Left ventricle myocardium superior (tissue), 1 donor: ENCODE measurements around the gene PRIM2. TPM values are rescaled to one million over a fixed set of nuclear protein-coding genes. Genes with fewer than 3 reads are reported as not detected.
"Not testable (repeated sequence)": the region's sequence is repeated elsewhere in the genome, so short reads cannot be mapped to it uniquely, and the experiment has no call there.

ENCODE experiments used
- ATAC-seq: fragments of 200-7000 bp; cut with Tn5 transposase; one replicate; pipeline ENCODE4 v1.9.1; 2020; ENCODE audit warnings: mild to moderate bottlenecking, moderate library complexity
- DNase-seq: peaks from one replicate; pipeline ENCODE4 v3.0.0-alpha.2; 2020
- intact Hi-C: fragments of 100-400 bp; cut with micrococcal nuclease; formaldehyde crosslinking; loops from one replicate; pipeline ENCODE4 v1.11.0; 2022
- total RNA-seq: library from RNA; stranded (reverse); fragmentation: NEBNext Ultra II Directional; extraction: Animal tissue kit (Norgen Biotek cat#: 25700); gene quantifications from one replicate; pipeline ENCODE4 v1.2.1, GENCODE V29; 2021
- donor health status: DM: no; HTN: yes; CAD: no; lungs with severe emphysema.

PRIM2 gene
- total RNA-seq, 1 donor from 2014 or later: 4.2 TPM

DNA sequence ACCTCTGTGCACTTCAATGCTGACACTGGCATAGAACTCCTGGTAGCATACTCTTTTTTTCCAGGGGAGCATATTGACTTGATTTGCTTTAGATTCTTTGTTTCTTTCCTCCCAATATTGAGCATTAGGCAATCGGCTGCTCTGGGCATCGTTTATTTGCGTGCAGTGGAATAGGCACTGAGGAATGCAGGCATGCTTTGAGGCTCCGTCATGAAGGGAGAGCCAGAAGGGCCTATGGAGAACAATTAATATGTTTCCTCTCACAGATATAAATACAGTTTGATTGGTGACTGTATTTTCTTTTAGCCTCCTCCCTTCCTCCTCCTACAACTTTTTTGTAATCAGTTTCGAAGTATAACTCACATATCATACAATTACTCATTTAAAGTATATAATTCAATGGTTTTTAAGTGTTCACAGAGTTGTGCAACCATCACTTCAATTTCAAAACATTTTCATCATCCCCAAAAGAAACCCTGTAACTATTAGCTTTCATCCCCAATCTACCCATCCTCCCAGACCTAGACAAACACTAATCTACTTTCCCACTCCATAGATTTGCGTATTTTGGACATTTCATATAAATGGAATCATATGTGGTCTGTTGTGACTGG lies 157.5 kb downstream of the PRIM2 start:
- ATAC-seq, DNase-seq, intact Hi-C loops: not testable (repeated sequence)

DNA sequence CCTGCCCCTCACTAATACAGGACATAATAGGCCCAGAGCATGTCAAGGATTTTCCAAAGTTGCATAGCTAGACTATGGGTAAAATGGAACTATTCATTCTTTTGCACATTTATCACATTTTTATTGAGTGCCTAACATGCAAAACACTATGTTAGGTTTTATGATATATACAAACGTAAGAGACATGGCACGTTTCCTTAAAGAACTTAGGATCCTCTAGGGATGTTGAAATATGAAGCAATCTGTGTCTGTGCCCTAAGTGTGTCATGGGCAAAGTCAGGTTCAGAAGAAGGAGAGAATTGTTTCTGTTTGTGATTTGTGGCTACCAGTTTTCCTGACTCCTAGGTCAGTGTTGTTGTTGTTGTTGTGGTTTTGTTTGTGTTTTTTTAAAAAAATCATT lies 158.2 kb downstream of the PRIM2 start:
- intact Hi-C loops, DNase-seq, ATAC-seq: not testable (repeated sequence)

DNA sequence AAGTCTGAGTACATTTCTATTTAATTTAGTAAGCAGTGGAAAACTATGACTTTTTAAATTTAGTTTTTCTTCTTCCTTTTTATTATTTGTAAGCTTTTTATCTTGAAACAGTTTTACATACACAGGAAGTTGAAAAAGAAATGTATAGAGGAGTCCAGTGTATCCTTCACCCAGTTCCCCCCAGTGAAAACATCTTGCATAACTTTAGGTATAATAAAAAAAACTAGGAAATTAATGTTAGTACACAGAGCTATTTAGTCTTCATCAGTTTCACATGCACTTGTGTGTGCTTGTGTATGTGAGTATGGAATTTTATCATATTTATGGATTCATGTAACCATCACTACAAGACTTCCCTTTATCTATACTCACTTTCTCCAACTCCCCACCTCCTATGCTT lies 162.8 kb downstream of the PRIM2 start:
- intact Hi-C loops, ATAC-seq, DNase-seq: not testable (repeated sequence)

DNA sequence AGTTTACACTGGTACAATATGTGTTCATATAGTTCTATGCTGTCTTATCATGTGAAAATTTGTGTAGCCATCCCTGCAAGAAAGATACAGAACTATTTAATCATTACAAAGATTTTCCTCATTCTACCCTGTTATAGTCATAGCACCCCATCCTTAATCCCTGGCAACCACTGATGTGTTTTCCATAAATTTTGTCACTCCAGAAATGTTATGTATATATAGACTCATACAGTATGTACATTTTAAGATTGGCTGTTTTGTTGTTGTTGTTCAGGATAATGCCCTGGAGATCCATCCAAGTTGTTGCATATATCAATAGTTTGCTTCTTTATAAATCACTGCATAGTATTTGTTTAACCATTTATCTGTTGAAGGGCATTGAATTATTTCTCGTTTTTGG lies 163.7 kb downstream of the PRIM2 start:
- DNase-seq, intact Hi-C loops, ATAC-seq: not testable (repeated sequence)

DNA sequence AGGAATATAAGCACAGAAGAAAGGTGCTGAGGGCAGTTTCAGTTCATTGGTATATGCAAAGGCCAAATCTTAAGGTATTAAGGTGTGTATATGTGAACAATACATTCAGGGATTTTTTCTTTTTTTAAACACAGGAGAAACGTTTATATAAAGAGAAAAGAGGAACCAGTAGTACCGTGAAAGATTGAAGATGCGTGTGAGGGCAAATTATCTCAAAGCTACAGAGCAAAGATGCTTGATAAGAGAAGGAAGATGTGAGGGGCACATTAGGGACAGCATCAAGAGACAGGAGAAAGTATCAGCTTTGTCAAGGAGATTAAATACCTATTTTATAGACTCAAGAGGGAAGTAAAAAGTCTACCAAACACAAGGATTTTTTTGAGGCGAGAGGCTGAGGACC lies 165.0 kb downstream of the PRIM2 start:
- intact Hi-C loops, ATAC-seq, DNase-seq: not testable (repeated sequence)

DNA sequence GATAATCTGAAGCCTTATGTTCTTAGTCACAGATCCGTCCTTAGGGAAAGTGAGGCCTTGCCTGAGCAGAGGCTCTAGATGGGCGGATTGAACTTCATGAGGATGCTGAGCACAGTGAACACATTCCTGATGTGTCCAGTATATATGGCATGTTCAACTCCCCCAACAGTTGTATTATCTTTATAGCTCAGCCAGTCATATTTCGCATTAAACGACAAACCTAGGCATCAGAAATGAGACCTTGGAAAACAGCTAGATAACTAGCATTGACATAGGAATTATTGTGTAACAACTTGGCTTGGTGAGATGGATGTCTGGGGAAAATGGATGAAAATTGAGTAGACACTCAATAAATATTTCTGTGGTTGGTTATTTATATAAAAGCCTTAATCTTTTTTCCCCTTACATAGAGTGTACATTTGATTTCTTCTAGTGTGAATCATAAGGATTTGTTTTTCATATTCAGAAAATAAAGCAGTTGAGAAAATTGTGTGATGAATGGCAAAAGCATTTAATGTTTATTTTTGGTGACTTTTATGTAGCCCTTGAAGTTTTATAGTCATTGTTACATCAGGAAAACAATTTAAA lies 169.2 kb downstream of the PRIM2 start:
- ATAC-seq, intact Hi-C loops, DNase-seq: not testable (repeated sequence)

DNA sequence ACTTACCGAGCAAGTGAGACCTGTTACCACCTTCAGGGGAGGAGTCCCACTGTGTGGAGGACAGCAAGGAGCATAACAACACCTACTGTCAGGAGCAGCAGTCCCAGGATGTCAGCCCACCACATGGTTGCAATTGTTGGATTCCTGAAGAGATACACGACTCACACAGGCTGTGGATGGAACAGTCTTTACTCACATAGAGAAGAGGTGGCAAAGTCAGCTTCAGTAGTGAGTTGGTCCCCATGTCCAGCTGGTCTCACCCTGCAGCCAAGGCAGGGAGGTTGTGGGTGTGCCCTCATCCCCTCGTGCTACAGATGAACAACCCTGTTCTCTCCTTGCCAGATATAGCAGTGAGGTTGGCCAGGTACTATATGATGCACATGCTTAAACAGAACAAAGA lies 171.1 kb downstream of the PRIM2 start:
- ATAC-seq, intact Hi-C loops: not testable (repeated sequence)

DNA sequence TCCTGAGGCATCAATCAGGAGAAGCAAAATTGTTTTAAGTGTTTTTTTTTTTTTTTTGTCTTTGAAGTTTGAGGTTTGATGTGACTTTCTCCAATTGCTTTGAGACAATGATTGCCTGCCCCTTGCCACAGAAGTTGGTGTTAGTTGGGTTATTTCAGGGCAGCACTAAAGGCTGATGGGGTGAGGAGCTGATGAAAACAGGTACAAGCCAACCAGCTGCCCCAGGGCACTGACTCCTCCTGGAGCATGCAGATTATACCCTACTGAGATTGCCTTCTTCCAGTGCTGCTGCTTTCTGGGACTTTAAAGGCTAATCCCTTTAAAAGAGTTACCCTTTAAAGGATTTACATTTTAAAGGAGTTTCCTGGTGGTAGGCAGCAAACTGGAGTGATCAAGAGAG lies 172.5 kb downstream of the PRIM2 start:
- ATAC-seq, intact Hi-C loops, DNase-seq: not testable (repeated sequence)

More for the DNA sequence above, 171.1 kb downstream of the PRIM2 start:
- DNase-seq: not testable (repeated sequence)

DNA sequence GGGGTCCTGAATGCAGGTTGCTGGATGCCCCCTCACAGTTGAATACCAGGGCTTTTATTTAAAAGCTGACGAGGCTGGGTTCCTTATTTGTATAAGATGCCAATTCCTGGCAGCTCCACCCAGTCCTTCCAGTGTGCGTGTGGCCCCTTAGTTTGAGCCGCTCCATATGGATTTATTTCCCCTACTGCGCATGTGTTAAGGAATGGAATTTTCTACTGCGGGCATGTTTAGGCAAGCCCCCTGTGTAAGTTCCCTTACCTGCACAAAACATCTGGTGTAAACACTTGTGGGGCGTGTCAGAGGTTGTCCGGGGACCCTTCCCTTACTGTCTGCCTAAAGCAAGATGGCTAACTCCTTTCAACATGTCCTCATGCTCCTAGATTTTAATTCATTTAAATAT lies 174.4 kb downstream of the PRIM2 start:
- DNase-seq, intact Hi-C loops, ATAC-seq: not testable (repeated sequence)

DNA sequence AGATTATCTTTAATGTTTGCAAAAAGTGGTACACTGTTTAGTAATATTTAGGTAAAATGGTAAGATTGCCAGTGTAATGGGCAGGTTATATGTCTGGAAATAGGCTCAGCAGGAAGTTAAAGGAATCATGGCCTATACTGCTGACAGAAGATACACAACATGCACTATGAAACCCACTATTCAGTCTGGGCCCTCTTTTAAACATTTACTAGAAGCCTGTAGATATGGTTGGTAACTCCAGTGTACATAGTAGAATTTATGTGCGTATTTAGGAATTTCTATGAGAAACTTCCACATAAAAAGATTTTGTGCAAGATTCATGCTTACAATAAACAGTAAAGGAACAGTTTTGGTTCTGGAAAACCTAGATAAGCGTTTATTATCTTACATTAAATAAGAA lies 178.8 kb downstream of the PRIM2 start:
- DNase-seq, ATAC-seq, intact Hi-C loops: not testable (repeated sequence)

DNA sequence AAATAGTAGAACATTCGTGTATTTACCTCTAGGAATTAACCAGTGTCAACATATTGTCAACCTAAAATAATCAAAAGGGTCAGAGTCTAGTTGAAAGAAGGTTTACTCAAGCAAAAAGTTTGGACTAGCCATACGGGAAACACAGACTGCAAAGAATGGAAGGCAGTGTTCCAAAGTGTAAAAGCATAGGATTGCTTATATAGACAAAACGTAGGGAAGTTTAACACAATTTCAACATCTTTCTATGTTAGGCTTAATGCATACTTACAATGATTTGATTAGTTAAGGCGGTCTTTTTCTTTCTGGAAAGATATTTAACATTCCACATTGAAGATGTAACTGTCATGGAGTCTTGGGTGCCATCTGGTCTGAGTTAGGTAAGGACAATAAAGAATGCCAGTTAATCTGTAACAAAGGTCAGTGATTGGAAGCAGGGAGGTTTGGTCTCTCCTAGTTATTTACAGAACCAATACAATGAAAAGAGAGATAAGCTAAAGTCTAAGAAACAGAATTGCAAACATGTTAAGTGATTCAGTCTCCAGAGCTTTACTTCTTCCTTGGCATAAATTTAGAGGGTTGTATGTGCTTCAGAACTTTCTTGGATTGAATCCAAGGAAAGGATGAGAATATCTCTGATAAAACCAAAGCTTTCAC lies 183.1 kb downstream of the PRIM2 start:
- DNase-seq, intact Hi-C loops, ATAC-seq: not testable (repeated sequence)

DNA sequence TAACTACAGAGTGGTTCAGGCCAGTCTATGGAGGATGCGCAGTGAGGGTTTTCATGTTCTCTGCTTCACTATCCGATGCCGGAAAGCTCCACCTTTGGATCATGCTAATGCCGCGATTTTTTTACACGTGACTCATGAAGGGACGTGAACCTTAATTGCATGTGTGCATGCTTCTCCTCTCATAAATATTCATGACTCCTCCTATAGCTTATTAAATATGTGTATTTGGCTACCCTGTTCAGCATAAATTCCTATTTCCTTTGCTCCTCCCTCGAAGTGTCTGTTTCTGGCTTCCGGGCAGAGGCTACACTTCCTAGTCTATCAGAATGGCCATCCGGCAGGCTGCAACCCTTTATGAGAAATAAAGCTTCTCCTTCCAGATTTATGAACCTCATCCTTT lies 185.0 kb downstream of the PRIM2 start:
- intact Hi-C loops, DNase-seq, ATAC-seq: not testable (repeated sequence)

DNA sequence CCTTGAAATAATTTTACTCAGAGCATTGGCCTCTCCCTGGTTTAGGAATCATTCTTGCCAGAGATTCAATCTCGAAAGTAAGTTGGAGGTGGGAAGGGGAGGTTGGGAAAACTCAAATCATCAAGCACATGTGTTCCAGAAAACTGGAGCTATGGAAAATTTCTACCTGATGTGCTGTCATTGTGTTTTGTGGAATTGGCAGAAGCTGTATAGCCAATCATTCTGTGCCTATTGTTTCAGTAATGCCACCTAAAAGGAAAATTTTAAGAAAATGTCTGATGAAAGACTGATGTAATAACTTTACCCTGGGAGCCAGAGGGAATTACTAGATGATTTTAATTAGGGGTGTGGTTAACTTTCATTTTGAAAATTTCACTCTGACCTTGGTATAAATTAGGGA lies 187.8 kb downstream of the PRIM2 start:
- ATAC-seq, intact Hi-C loops, DNase-seq: not testable (repeated sequence)

DNA sequence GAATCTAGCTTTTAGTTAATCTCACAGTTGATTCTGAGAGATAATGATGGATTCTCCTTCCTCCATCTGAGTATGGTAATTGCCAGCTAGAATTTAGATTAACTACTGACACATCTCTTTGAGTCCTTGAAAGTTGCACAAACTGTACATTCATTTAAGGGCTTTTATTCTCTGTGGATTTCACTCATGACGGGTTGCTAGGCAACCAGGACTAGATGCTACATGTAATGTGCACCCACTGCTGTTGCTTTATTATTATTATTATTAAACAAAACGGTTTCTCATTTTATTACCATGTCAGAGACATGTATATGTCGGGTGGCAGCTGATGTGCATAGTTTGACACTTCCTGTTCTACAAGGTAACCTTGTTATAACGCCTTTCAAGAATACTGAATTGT lies 193.0 kb downstream of the PRIM2 start:
- intact Hi-C loops, DNase-seq, ATAC-seq: not testable (repeated sequence)

DNA sequence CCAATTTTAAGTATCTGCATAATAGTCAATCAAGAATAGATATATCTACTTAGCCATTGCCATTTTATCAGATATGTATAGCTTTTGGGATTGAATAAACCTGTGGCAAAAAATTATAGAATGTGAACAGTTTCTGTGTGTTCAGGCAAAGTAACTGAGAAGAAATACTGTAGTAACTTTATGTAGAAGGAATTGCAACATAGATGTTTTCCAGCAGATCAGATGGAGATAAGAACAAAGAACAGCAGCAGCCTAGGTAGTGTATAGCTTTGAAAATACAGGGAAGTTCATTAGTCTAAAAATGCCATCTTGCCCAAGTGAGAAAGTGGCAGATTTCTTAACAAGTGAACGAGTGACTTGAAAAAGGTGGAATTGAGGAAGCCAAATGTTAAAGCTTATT lies 197.7 kb downstream of the PRIM2 start:
- ATAC-seq, DNase-seq, intact Hi-C loops: not testable (repeated sequence)

DNA sequence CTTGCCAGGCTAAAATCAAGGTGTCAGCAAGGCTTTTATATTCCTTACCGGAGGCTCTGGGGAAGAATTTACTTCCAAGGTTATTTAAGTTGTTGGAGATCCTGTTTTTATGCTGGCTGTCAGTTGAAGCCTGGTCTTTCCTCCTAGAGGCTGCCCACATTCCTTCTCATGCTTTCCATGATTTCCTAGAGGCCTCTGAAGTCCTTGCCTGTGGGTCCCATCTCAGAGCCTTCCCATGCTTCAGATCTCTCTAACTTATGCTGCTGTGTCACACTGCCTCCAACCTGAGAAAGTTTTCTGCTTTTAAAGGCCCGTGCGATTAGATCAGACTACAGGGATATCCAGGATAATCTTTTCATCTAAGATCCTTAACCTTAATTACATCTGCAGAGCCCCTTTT lies 198.4 kb downstream of the PRIM2 start:
- DNase-seq, ATAC-seq, intact Hi-C loops: not testable (repeated sequence)

DNA sequence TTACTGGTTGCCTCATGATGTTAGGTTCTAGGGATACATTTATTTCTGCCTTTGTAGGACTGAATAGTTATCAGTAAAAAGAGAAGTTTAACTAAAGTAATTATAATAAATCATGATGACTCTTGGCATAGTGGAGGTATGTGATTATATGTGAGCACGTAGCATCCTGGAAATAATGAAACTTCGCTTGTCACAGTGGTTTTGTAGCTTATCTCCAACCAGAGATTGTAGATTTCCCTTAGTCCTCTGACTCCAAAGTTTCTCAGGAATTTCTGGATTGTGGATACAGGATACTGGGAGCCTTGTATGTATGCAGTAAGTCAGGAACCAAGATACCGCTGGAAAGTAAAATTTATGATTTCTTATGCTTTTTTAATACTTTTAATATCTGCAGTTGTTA lies 199.3 kb downstream of the PRIM2 start:
- ATAC-seq, intact Hi-C loops, DNase-seq: not testable (repeated sequence)

DNA sequence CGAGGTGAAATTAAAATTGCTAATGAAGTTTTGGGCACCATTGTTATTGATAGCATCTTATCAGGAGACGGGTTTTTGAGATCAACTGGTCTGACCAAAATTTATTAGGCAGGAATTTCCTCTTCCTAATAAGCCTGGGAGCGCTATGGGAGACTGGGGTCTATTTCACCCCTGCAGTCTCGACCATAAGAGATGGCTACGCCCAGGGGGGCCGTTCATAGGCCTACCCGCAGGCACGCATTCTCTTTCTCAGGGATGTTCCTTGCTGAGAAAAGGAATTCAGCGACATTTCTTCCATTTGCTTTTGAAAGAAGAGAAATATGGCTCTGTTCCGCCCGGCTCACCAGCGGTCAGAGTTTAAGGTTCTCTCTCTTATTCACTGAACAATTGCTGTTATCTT lies 201.8 kb downstream of the PRIM2 start:
- intact Hi-C loops, DNase-seq, ATAC-seq: not testable (repeated sequence)

DNA sequence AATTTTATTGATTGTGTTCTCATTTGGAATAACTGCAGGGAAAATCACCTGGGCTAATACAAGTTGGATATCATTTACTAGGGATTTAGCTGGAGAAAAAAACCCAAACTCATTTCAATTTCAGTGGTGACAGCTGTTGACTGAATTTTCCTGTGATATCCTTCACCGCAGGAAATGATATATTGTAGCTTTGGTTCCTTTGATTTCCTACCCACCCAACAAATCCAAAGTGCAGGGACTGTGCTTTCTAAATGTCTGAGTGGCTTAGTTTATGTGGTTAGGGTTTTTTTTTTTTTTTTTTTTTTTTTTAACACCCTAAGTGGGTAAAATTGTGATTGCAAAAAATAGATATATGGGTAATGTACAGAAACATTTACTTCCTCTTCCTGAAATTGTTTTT lies 203.7 kb downstream of the PRIM2 start:
- ATAC-seq, DNase-seq, intact Hi-C loops: not testable (repeated sequence)

DNA sequence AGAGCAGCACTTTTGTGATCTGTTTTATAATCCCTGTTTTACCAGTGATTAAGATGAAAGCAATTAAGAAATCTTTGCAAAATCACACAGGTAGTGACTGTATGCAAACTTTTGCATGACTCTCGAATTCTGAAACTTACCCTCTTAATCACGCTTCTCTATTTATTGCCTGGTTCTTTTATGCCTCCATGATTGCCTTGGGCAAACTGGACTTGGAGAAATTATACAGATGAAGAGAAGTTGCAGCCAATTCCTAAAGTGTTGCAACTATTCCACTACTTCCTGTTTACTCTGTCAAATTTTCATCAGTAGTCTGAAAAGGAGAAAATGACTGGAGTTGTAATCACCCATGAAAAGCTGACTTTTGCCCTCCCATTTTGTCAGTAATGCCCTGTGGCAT lies 205.8 kb downstream of the PRIM2 start:
- ATAC-seq, DNase-seq, intact Hi-C loops: not testable (repeated sequence)
